Ovary (tissue), 3 donors: ENCODE results near the gene AKR7A2.

Experiments
- EP300 ChIP-seq: sonication (generic); formaldehyde crosslinking; IDR thresholded peaks from one replicate; pipeline ENCODE4 v1.6.1; 2017; ENCODE audit warnings: antibody characterized with exemption
- POLR2A ChIP-seq: fragments of 450-650 bp; IDR thresholded peaks from one replicate; pipeline ENCODE4 v1.6.1; 2017; ENCODE audit warnings: antibody characterized with exemption, mild to moderate bottlenecking, moderate library complexity
- TF ChIP-seq, protein P1 (sequence below), 3 donors: fragments of 450-650 bp in 2 of 3; fragments of 200-600 bp in 1 of 3; IDR thresholded peaks; one replicate each; pipeline versions ENCODE4 v1.5.1 to v1.8.0; 2016 to 2022; ENCODE audit warnings: antibody characterized with exemption in 3 of 3, mild to moderate bottlenecking in 1 of 3
- donor health status: DM: no; HTN: no; CAD: no.

- TF ChIP-seq POLR2A, result no peak
- TF ChIP-seq, protein P1, sequence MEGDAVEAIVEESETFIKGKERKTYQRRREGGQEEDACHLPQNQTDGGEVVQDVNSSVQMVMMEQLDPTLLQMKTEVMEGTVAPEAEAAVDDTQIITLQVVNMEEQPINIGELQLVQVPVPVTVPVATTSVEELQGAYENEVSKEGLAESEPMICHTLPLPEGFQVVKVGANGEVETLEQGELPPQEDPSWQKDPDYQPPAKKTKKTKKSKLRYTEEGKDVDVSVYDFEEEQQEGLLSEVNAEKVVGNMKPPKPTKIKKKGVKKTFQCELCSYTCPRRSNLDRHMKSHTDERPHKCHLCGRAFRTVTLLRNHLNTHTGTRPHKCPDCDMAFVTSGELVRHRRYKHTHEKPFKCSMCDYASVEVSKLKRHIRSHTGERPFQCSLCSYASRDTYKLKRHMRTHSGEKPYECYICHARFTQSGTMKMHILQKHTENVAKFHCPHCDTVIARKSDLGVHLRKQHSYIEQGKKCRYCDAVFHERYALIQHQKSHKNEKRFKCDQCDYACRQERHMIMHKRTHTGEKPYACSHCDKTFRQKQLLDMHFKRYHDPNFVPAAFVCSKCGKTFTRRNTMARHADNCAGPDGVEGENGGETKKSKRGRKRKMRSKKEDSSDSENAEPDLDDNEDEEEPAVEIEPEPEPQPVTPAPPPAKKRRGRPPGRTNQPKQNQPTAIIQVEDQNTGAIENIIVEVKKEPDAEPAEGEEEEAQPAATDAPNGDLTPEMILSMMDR (IDR thresholded peaks at IDR 0.05), result no peak
- TF ChIP-seq EP300, result no peak
Observed at GRCh38 chr1:19329611-19330010, 17.7 kb upstream of the AKR7A2 start.
